Spleen (tissue), 11 donors: ENCODE results near the gene TLE4. TPM values are rescaled to one million over a fixed set of nuclear protein-coding genes. Genes with fewer than 3 reads are reported as not detected.

ENCODE experiments used
- DNase-seq: peaks from one replicate; pipeline ENCODE4 v3.0.0-alpha.2; 2020
- H3K27ac ChIP-seq, 8 donors: fragments of 200-600 bp; sonication (generic) in 7 of 8; 1 replicate in 4 of 8; 2 replicates in 4 of 8; pipeline versions ENCODE4 v1.5.0 to v1.8.0; 2016 to 2021; ENCODE audit warnings: inconsistent platforms in 4 of 8, mild to moderate bottlenecking in 4 of 8, moderate library complexity in 1 of 8
- H3K27me3 ChIP-seq, 7 donors: fragments of 200-600 bp; sonication (generic) in 6 of 7; replicated peaks in 1 of 7; 1 replicate in 4 of 7; 2 replicates in 3 of 7; pipeline versions ENCODE4 v1.5.0 to v1.8.0; 2016 to 2021; ENCODE audit warnings: inconsistent platforms in 3 of 7, mild to moderate bottlenecking in 1 of 7
- H3K36me3 ChIP-seq, 6 donors: fragments of 200-600 bp; sonication (generic) in 5 of 6; 1 replicate in 4 of 6; 2 replicates in 2 of 6; pipeline versions ENCODE4 v1.5.0 to v1.8.0; 2016 to 2021; ENCODE audit warnings: inconsistent platforms in 2 of 6
- H3K4me1 ChIP-seq, 6 donors: fragments of 200-600 bp; sonication (generic) in 5 of 6; 1 replicate in 3 of 6; 2 replicates in 3 of 6; pipeline versions ENCODE4 v1.5.0 to v1.8.0; 2016 to 2021; ENCODE audit warnings: inconsistent platforms in 3 of 6
- H3K4me3 ChIP-seq, 8 donors: fragments of 200-600 bp; sonication (generic) in 7 of 8; 1 replicate in 4 of 8; 2 replicates in 4 of 8; pipeline versions ENCODE4 v1.5.0 to v1.8.0; 2016 to 2021; ENCODE audit warnings: inconsistent platforms in 4 of 8, mild to moderate bottlenecking in 4 of 8, moderate library complexity in 2 of 8
- H3K9me3 ChIP-seq, 8 donors: fragments of 200-600 bp; sonication (generic) in 7 of 8; 1 replicate in 4 of 8; 2 replicates in 4 of 8; pipeline versions ENCODE4 v1.5.0 to v1.8.0; 2016 to 2021; ENCODE audit warnings: inconsistent platforms in 4 of 8
- CTCF ChIP-seq, 11 experiments: fragments of 200-600 bp in 7 of 11; fragments of 450-650 bp in 4 of 11; sonication (generic) in 4 of 11; IDR thresholded peaks in 8 of 11; conservative IDR thresholded peaks in 3 of 11; 1 replicate in 7 of 11; 2 replicates in 4 of 11; pipeline versions ENCODE4 v1.4.0 to v1.8.0; 2016 to 2021; ENCODE audit warnings: antibody characterized with exemption in 11 of 11, inconsistent platforms in 4 of 11, mild to moderate bottlenecking in 1 of 11
- POLR2A ChIP-seq, 3 donors: fragments of 450-650 bp; IDR thresholded peaks; one replicate each; pipeline ENCODE4 v1.5.1; 2017; ENCODE audit warnings: antibody characterized with exemption in 3 of 3, mild to moderate bottlenecking in 1 of 3
- POLR2AphosphoS5 ChIP-seq, 3 donors: sonication (generic); formaldehyde crosslinking; IDR thresholded peaks; one replicate each; pipeline ENCODE4 v1.5.1; 2017; ENCODE audit warnings: antibody characterized with exemption in 3 of 3
- WGBS, 5 donors: extraction: QIAGEN DNeasy Blood & Tissue Kit in 3 of 5; methylation state at CpG; one replicate each; pipeline versions ENCODE4 v1.1.5 to v1.1.7; 2013 to 2018; 5-methylcytosine and 5-hydroxymethylcytosine counted together
- intact Hi-C: fragments of 100-400 bp; cut with DNase I; formaldehyde crosslinking; loops from one replicate; pipeline ENCODE4 v1.15.0; 2023; ENCODE audit warnings: low total_unique reads
- polyA plus RNA-seq, 3 donors: library from polyadenylated mRNA; stranded (reverse); fragments of 200-250 nt; gene quantifications; one replicate each; pipeline ENCODE4 v1.2.1, GENCODE V29; 2013
- total RNA-seq, 7 donors: library from RNA; depleted of rRNA in 3 of 7; stranded (reverse); fragments of >200 nt in 3 of 7; fragmentation: NEBNext Ultra II Directional in 4 of 7; extraction: Animal tissue kit (Norgen Biotek cat#: 25700) in 4 of 7; gene quantifications; one replicate each; pipeline versions ENCODE4 v1.1.0 to v1.2.1, GENCODE V29; 2016 to 2021
- donor health status: healthy with polysubstance abuse.
- donor health status: DM: no; HTN: no; CAD: no; lungs with moderate emphysema.
- donor health status: DM: no; HTN: no; CAD: no.
- donor health status: Bipolar disorder and iron deficiency.
- donor health status: healthy.
- donor health status: DM: no; HTN: no; CAD: no.
- donor health status: DM: yes; HTN: yes; CAD: no.

Gene TLE4
- total and polyA plus RNA-seq, 10 donors, result 7.8 to 92.8 (median 70.5) TPM

GRCh38 chr9:79695531-79696175 is 123.9 kb downstream of the TLE4 start:
- no peak for DNase-seq
- 79 to 86% (median 84%) methylated on average over 6 of the region's 6 CpGs for WGBS, 5 donors
- no peaks in the 10 kb centered on the region for H3K27me3 ChIP-seq
- TF ChIP-seq CTCF (IDR thresholded peaks at IDR 0.05 in 8 of 11, conservative IDR thresholded peaks at IDR 0.05 in 3 of 11), result no peak
- no peak for TF ChIP-seq POLR2A (IDR thresholded peaks at IDR 0.05)
- no peak for TF ChIP-seq POLR2AphosphoS5 (IDR thresholded peaks at IDR 0.05)
- no peak overlapping the region for H3K27ac ChIP-seq
- H3K4me3 ChIP-seq, result no peak overlapping the region
- peaks cover 0 to 54% (median 3%) of the 10 kb centered on the region in 6 donors for H3K4me1 ChIP-seq
- intact Hi-C loops, result no loop called here
- H3K9me3 ChIP-seq, result no peaks in the 10 kb centered on the region
- H3K36me3 ChIP-seq, result peaks cover 0 to 7% (median 0%) of the 10 kb centered on the region in 6 donors

- Histone ChIP-seq H3K27ac (no peak overlapping the region), H3K36me3 (peaks cover 0 to 1% (median 0%) of the 10 kb centered on the region in 6 donors), H3K4me3 (no peak overlapping the region), H3K4me1 (peaks cover 0 to 66% (median 8%) of the 10 kb centered on the region in 6 donors), H3K9me3 (no peaks in the 10 kb centered on the region), H3K27me3 (no peaks in the 10 kb centered on the region)
- TF ChIP-seq POLR2AphosphoS5 (IDR thresholded peaks at IDR 0.05), result no peak
- TF ChIP-seq CTCF (IDR thresholded peaks at IDR 0.05 in 8 of 11, conservative IDR thresholded peaks at IDR 0.05 in 3 of 11), result no peak
- no peak for TF ChIP-seq POLR2A (IDR thresholded peaks at IDR 0.05)
- intact Hi-C loops, result no loop called here
- no peak for DNase-seq
- WGBS, 5 donors, result 90 to 99% (median 95%) methylated on average over 2 of the region's 2 CpGs
Observed at GRCh38 chr9:79698967-79699366, 127.2 kb downstream of the TLE4 start.

GRCh38 chr9:79699479-79699878 is 127.7 kb downstream of the TLE4 start:
- Histone ChIP-seq H3K27ac (no peak overlapping the region), H3K9me3 (no peaks in the 10 kb centered on the region), H3K27me3 (no peaks in the 10 kb centered on the region), H3K4me3 (no peak overlapping the region), H3K4me1 (peaks cover 0 to 61% (median 7%) of the 10 kb centered on the region in 6 donors), H3K36me3 (peaks cover 0 to 6% (median 0%) of the 10 kb centered on the region in 6 donors)
- intact Hi-C loops, result no loop called here
- no peak for TF ChIP-seq POLR2A (IDR thresholded peaks at IDR 0.05)
- no peak for TF ChIP-seq POLR2AphosphoS5 (IDR thresholded peaks at IDR 0.05)
- TF ChIP-seq CTCF (IDR thresholded peaks at IDR 0.05 in 8 of 11, conservative IDR thresholded peaks at IDR 0.05 in 3 of 11), result no peak
- DNase-seq, result no peak
- WGBS, 5 donors, result 95 to 98% (median 97%) methylated on average over 6 of the region's 6 CpGs

DNA sequence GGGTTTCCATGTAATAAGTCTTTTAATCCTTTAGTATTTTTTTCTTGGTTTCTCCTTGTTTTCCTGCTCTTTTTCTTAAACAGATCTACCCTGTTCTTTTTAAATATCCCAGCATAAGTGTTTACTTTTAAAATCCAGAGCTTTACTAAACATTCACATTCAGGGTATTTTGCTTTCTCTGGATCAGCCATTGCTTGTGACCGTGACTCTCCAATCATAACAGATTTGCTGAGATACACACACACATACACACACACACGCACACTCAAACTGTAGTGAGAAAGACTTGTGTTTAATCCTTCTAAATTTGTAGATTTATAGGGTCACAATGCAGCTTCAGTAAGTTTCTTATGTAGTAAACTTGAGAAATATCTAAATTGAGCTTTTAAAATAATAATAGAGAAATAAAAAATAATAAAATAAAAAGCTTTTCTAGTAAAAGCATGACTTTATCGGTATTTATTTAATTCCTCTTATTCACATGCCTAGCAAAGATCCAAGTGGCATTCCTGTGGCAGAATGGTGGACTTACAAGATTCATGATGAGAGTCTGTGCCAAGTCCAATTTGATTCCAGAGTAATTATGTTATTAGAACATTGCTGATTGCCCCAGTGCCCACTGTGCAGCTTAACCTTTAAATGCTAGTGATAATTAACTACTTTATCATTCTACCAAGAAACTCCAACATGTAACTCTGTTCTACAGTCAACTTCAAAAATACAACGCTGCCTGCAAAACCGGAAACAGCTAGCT is 129.0 kb downstream of the TLE4 start:
- no peak for DNase-seq
- Histone ChIP-seq H3K36me3 (peaks cover 0 to 19% (median 9%) of the 10 kb centered on the region in 6 donors), H3K4me1 (peaks cover 0 to 48% (median 5%) of the 10 kb centered on the region in 6 donors), H3K4me3 (no peak overlapping the region), H3K27me3 (no peaks in the 10 kb centered on the region), H3K9me3 (no peaks in the 10 kb centered on the region), H3K27ac (peak overlapping the region in 2 of 8 donors; percentile 78 to 85)
- intact Hi-C loops, result no loop called here
- WGBS, 5 donors, result 82 to 92% (median 90%) methylated on average over 5 of the region's 5 CpGs
- no peak for TF ChIP-seq POLR2A (IDR thresholded peaks at IDR 0.05)
- TF ChIP-seq POLR2AphosphoS5 (IDR thresholded peaks at IDR 0.05), result no peak
- TF ChIP-seq CTCF (IDR thresholded peaks at IDR 0.05 in 8 of 11, conservative IDR thresholded peaks at IDR 0.05 in 3 of 11), result no peak
